Measurements from ENCODE around the gene LZTR1.
"Not testable (repeated sequence)": the region's sequence is repeated elsewhere in the genome, so short reads cannot be mapped to it uniquely, and the experiment has no call there.

The LZTR1 gene

GRCh38 chr22:20997536-20998257 lies 15.6 kb downstream of the LZTR1 start:
- DNase-seq, result no peak

- no peak for DNase-seq
Measured at GRCh38 chr22:20998411-20999336, 16.6 kb downstream of the LZTR1 start.

- no peak for DNase-seq
Measured at GRCh38 chr22:20999350-21000206, 17.5 kb downstream of the LZTR1 start.

- no peak for DNase-seq
Measured at GRCh38 chr22:21000207-21000986, 18.3 kb downstream of the LZTR1 start.

DNA sequence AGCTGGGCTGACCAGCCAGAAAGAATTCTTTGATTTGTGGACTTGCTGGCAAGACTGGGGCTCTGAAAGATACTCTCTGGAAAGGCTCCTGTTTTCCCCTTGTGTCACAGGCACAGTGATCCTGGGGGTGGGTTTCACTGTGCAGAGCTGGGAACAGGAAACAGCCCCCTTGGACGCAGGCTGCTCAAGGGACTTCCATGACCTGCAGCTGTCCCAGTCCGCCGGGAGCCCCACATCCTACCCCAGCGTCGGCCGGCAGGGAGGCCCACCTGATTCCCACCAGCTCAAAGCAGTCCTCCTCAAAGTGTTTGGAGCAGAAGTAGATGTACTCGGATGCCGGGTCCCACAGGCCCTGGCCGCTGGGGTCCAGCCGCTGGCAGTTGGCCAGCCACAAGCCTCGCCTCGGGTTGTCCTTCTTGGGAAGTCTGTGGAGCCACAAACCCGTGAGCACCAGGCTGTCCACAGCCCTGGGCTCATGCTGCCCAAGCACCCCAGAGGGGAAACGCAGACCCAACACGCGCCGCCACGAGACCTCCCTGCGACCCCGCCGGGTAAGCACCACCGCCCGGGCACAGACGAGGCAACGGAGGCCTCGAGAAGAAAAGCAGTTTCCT lies 19.0 kb downstream of the LZTR1 start:
- no peak for DNase-seq

DNA sequence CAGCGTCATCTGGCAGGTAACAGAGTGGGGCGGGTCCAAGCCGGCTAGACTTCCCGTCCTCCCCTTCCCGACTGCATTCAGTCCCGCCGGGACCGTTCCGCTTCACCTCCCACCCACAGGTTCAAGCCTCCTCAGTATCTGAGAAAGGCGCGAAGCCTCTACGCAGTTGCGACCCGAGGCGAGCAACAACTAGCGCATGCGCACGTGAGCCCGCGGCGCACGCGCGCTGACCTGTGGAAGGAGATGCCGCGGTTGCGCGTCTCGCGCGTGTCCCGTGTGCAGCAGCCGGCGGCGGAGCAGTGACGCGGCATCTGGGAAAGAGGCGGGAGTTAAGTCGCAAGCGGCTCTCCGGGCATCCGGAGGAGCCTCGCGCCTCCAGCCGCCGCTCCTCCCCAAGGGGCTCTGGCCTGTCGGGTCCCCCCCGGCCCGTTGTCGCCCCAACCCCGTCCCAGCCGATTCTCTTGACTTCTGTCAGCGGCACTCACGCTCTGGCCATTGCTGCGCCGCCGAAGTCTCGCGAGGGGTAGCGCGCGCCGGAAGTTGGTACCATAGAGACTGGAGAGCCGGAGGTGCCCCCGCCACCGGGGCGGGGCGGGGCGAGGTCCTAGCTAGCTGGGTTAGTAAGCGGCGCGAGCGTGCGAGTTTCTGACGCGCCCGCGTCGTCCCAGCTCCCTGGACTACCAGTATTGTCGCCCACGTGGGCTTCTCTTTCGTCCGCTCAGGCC lies 19.7 kb downstream of the LZTR1 start, which contains the start of gene THAP7:
TSS of gene THAP7 (minus strand) at position 518 of the 725 bp plus-strand sequence. CDS start at position 311, 207 bp downstream.
- peak; percentile 92 for DNase-seq

GRCh38 chr22:21003782-21004181 lies 21.7 kb downstream of the LZTR1 start:
- no peak for DNase-seq

DNA sequence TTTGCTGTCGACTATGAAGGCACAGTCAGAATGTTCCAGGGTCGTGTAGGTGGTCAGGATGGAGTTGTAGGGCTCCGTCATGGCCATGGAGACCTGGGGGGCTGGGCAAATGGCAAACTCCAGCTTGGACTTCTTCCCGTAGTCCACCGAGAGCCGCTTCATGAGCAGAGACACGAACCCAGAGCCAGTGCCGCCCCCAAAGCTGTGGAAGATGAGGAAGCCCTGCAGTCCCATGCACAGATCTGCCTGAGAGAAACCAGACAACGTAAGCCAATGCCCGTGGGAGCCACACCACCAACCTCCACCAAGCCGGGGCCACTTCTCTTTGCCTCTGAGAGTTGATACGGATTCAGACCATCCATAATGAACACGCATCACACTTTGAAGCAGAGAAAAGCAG lies 27.1 kb downstream of the LZTR1 start:
- not testable (repeated sequence) for DNase-seq

DNA sequence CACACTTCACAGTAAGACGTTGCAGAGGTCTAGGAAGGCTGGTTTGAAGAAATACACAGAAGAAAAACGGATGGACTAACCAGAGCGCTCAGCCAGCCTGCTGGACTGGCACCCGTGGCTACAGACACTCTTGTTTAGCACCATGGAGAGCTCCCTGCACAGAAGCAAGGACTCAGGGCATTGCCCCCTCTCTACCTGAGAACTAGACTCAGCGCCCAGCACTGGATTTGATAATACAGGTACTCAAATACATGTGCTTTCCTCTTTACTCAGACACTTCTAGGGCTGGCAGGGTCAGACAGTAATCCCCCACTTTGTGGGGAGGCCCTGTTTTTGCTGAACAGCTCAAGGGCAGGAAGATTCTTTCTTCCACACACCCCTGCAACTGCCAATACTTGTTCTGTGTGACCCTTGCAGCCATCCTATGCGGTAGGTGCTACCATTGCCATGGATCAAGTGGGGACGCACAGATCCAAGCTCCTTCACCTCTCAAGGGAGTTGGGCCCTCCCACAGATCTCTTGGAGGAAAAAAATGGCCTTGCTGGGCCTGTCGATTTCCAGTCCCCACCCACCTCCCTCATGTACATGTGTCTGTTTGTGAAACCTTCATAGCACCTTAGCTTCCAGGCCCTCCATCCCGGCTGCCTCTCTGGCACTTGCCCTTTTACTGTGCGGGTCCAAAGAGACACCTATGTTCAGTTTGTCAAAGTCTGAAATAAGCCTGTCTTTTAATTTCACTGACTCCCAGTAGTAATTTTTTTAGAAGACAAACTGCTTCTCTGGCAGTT lies 27.7 kb downstream of the LZTR1 start:
- DNase-seq, result no peak

DNA sequence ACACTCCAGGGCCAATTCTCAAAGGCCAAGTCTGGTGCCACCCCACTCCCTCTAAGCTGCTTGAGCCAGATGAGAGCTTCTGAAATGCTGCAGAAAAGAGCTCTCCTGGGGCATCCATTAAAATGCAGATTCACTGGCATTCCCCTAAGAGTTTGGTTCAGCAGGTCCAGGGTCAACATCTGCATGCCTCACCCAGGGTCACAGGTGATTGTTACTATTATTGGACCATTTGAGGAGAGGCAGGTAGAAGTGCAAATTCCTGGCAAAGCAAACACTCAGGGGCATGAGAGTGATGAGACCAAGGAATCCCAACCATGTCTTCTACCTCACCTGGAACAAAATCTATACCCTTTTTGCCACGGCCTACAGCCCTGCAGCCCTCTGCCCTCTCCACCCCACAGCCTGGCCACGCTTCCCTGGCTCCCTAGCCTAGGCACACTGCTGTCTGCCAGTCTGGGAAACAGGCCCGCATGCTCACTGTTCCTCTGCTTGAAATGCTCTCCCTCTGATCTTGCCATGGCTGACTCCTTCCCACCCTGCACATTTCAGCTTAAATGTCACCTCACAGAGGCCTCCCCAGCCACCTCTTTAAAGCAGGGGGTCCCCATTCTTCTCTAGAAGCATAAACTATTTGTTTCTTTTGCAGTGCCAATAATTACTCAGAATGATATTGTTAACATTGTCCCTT lies 28.5 kb downstream of the LZTR1 start:
- no peak for DNase-seq

GRCh38 chr22:21012446-21013407 lies 30.6 kb downstream of the LZTR1 start:
- DNase-seq, result no peak

- DNase-seq, result peak; percentile 45
Measured at GRCh38 chr22:21013657-21014201, 31.6 kb downstream of the LZTR1 start.

- DNase-seq, result peak; percentile 95
Measured at GRCh38 chr22:21014202-21014725, 32.2 kb downstream of the LZTR1 start.

DNA sequence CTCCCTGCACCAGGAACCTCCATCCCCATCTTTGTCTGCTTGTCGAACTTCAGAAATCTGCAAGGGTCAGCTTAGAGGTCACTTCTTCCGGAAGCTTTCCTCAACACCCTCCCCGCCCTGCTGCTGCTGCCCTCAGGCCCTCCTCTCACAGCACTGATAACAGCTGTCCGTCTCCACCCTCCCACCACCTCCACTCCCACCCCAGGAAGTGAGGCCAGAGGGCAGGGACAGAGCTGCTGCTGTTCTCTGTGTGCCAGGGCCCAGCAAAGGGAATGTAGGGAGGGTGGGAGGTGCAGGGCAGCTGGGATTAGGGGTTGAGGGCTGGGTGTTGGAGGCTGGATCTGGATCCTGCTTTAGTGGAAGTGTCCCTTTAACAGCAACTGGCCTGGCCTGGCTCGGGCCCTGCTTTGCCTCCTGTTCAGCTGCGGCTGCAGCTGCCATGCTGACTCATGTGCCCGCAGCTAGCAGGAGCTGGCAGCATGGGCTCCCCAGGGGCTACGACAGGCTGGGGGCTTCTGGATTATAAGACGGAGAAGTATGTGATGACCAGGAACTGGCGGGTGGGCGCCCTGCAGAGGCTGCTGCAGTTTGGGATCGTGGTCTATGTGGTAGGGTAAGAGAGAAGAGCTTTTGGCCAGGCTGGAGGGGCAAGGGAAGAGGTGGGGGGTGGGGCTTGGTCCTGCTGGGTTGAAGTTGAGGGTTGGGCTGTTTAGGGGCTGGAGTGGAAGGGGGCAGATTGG lies 32.8 kb downstream of the LZTR1 start, which contains the start of gene P2RX6:
TSS of gene P2RX6 (plus strand) at position 440 of the 740 bp plus-strand sequence. CDS start at position 450, 10 bp downstream.
- peak; percentile 82 for DNase-seq

- DNase-seq, result no peak
Measured at GRCh38 chr22:21015466-21016006, 33.4 kb downstream of the LZTR1 start.
